Measurements from ENCODE around the gene DOK7.

DOK7 gene

GRCh38 chr4:3464349-3464905 is 1.3 kb downstream of the DOK7 start:
- DNase-seq, result no peak

DNA sequence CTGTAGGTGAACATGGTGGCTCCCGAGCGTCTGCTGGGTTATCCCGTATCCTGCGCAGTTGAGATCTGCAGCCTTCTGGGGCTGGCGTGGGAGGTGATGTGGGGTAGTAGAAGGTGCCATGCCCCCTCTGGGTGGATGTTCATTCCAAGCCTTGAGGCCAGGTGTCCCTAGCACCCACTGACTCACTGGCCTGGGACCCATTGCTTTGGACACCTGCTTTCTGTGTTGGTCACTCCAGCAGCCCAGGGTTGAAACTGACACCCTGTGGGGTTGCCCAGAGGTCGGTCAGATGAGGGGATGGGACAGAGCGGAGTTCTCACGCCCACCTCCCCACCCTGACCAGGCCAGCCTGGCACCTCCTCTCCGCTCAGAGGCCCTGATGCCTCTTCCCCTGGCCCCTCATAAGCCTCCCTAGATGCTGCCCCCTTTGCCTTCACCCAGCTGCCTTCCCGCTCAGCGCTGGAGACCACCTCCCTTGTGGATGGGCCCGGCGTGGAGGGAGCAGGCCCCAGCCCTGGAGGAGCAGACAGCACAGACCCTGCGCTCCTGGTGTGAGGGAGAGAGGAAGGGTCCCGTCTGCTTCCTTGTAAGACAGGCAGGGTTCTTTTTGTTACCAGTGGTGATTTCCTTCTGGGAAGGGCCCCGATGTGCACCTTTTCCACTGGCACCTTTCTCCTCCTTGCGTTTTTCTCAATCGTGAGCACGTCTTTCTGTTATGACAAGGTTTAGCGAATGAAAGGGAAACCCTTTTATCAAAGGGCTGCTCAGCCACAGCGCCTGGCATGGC is 2.0 kb downstream of the DOK7 start:
- no peak for DNase-seq

DNA sequence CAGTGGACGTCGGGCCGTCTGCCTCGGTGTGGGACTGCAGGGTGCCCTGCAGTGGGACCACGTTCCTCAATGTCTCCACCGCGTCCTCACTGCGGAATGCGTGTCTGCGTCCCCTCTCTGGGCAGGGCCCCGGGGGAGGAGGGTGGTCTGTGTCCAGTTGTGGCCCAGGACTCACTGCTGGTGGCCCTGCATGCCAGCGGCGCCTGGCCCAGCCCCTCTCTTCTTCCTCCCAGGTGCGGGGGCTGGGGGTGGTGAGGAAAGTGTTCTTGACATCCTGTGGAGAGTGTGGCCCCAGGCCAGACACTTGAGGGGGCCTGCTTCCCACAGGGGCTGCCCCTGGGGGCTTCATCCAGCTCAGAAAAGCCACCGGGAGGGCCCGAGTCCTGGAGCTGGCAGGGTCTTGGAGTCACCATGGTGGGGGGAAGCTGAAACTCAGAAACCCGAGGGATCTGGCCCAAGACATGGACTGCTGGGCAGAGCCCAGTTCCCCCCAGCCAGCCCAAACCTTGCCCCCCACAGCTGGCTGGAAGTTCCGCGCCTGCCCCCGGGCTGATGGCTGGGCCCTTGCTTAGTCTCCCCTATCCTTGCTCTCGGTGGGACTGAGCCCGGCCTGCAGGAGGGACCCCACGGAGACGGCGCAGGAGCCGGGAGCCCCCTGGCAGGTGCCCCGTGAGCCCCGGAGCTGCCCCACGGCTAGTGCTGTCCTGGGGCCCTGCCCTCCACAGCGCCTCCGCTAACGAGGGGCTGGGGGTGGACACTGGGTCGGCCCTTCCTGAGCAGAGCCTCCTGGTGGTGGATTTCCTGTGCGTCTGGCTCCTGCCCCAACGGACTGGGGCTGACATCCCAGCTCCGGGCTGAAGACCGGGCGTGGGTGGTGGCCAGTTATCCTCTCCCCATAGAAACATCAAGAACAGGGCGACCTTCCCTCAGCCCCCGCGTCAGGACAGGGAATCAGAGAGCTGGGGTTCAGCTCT is 2.9 kb downstream of the DOK7 start:
- DNase-seq, result no peak

DNA sequence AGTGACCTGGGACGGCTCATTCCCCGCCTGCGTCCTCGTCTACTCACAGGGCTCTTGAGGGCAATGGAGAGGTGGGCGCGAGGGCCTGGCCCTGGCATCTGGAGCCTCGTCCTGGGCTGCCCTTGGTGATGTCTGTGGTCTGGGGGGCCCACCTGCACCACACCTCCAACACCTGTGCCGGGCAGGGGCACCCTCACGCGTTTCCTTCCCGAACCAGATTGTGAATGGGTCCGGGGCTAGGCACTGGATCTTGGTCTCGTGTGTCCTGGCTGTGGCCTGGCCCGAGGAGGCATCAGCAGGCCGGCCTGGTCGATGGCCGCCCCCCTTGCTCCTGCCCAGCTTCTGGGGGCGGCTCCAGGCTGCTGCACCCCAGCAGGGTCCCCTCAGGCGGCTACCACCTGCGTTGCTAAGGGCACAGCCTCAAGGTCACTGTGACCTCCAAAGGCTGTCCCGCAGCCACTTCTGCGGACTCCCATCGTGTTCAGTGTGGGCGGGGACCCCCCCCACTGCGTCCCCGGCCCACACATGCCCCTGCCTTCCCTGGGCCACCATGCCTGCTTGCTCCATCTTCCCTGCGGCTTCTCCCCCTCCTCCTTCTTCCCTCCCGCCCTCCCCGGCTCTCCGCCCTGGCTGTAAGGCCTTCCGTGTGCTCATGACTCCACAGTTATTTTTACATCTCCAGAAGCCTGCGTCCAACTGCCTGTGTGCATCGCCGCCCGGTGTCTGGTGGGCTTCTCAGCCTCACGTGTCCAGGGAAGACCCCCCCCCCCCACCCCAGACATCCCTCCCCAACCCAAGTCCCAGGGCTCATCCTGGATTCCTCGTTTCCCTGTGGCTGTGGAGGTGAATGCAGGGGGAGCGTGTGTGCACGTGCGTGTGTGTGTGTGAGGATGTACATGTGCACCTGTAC is 3.8 kb downstream of the DOK7 start:
- DNase-seq, result no peak

- no peak for DNase-seq
Observed at GRCh38 chr4:3467601-3468031, 4.5 kb downstream of the DOK7 start.

DNA sequence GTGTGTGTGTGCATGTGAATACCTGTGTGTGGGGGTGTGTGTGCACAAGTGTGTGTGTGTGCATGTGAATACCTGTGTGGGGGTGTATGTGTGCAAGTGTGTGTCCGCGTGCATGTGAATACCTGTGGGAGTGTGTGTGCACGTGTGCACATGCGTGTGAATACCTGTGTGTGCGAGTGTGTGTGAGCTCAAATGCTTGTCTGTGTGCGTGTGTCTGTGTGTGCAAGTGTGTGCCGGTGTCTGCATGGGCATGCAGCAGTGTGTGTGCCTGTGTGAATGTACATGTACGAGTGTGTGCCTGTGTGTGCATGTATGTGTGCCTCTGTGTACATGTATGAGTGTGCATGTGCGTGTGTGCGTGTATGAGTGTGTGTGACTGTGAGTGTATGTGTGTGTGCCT is 5.0 kb downstream of the DOK7 start:
- no peak for DNase-seq

- no peak for DNase-seq
Observed at GRCh38 chr4:3468804-3469203, 5.7 kb downstream of the DOK7 start.

DNA sequence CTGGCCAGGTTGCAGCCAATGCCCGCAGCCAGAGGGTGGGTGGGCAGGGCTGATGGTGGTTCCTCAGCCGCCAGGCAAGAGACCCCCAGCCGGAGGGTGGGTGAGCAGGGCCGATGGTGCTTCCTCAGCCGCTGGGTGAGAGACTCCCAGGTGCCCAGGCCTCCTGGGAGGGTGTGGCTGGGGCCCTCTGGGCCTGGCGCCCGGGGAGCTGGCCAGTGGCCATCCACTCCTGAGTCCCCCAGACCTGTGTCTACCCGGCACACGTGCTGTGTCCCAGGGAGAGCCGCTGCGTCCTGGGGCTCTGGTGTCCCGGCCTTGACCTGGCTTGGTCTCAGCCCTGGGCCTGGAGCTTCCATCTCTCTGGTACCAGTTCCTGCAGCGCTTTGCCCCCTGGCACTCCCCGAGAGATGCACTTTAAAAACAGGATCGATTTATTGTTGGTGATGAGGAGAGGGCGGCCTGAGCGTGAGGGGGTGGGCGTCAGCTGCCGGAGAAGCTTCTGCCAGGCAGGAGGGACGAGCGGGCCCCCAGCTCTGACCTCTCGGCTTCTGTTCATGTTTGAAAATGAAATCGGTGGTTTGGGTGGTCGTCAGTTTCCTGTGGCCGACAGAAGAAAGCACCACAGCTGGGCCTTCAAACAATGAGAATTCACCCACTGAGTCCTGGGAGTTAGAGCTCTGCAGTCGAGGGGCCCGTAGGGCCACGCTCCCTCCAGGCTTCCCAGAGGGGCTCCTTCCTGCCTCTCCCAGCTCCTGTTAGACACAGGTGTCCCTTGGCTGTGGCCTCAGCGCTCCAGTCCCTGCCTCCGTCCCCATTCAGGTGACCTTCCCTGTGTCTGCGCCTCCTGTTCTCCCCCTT is 6.5 kb downstream of the DOK7 start:
- no peak for DNase-seq

DNA sequence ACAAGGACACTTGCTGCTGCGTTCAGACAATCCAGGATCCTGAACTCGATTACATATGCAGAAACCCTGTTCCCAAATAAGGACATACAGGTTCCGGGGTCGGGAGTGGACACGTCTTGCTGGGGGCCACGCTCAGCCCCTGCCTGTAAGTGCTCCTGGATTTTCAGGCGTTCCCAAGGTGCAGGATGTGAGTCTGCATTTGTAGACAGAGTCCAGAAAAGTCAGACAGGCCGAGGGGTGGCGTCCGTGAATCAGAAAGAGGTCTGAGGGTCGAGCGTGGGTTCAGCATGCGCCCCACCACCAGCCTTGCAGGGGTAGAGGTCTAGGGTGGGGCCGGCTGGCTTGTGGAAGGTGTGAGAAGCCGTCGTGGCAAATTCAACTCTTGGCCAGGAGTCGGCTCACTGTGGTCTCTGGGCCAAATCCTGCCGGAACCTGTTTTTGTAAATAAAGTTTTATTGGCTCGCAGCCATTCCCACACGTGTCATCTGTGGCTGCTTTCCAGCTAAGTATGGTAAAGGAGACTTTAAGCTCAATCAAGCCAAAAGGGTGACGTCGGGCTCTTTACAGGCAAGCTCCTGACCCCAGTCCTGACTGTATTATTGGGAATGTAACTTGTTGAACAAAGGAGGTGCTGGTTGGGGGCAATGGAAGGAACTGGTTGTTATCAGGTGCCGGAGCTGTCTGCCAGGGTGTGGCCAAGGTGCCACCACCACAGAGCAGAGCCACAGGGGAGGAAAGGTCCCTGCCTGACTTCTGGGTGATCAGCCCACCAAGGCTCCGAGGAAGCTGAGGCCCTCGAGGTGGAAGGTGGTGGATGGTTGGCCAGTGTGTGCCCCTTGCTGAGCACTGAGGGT is 7.4 kb downstream of the DOK7 start:
- DNase-seq, result no peak

DNA sequence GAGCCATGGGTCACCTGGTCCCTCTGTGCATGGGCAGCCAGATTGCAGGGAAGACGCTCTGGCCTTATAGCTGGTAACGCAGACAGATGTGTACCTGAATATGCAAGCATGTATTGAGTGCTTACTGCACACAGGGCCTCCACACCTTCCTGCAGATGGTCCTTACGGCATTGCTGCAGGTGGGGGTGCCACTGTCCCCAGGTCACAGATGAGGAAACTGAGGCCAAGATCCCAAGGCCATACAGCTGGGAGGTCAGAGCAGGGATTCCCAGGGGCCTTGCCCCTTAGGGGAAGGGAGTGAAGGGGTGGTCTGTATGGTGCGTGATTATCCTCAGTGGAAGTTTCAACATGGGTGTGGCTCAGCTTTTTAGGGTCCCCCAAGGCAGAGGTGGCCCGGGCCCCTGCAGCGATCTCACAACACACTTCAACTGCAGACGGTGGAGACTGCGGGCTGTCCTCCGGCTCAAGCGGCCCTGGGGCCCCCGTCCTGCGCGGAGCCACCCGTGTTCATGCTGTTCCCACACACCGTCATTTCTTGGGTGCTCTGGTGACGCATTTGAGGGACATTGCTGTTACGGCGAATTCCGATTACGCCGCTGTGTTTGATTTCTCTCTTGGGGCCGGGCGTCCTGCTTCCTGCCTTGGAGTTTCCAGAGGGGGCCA is 8.1 kb downstream of the DOK7 start:
- no peak for DNase-seq

DNA sequence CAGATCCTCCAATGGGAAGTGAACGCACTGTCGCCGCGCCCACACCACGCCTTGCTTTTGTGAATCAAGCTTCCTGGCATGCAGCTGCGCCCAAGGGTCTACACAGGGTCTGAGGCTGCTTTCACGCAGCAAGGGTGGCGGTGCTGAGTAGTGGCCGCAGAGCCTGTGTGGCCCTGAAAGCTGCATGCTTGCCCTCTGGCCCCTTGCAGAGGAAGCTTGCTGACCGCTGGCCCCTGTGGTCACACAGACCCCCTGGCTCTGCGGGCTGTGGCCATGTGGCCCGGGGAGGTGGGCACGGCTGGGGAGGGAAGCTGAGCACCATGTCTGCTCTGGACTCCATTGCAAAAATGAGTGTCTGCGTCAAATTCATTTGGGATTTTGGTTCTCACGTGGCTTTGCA is 8.8 kb downstream of the DOK7 start:
- no peak for DNase-seq

DNA sequence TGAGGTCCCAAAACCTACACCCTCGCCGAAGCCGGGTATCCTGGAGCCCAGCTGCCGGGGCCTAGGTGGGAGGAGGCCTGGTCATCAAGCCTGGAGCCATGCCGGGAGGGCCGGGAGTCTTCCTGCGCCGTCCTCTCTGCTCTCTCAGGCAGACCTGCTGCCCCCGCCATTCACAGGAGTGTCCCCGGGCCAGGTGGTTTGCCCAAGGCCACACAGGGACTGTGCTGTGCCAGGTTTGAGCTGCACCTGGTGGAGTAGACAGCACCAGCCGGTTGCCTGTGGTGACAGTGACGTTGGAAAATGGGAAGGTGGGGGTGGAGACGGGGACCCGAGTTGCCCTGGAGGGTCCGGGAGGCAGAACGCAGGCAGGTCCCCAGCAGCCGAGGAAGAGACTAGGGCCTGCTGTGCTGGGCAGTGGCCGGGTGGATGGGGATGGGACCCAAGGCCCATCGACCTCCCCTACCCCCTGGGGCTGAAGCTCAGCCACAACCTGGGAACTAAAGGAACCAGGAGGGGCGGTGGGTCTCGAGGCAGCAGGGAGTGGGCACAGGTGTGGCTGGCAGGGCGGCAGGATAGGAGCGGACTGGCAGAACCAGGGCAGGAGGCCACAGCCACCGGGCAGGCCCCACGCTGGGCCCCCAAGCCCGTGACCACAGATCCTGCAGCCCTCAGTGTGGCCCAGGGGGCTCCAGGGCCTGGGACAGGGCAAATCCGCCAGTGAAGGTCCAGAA is 9.5 kb downstream of the DOK7 start:
- DNase-seq, result no peak

- DNase-seq, result no peak
Observed at GRCh38 chr4:3473181-3473950, 10.3 kb downstream of the DOK7 start.

DNA sequence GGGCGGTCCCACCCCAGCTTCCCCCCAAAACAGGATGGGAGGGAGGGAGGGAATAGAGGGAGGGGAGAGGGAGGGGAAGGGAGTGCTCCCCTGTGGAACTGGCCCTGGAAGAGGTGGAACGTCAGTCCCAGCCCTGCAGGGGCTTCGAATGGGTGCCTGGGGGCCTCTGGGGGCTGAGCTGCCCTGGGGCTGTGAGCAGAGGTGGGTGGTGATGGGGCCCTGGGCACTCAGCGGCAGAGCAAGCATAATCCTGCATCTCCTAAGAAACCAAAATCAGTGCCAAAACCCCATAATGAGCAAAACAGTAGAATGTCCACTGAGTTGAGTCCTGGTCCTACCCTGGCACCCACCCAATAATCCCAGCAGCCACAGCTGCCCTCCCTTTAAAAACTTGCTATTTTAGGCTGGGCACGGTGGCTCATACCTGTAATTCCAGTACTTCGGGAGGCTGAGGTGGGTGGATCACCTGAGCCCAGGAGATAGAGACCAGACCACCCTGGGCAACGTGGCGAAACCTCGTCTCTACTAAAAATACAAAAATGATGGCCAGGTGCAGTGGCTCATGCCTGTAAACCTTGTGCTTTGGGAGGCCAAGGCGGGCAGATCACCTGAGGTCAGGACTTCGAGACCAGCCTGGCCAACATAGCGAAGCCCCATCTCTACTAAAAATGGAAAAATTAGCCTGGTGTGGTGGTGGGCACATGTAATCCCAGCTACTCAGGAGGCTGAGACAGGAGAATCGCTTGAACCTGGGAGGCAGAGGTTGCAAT is 11.1 kb downstream of the DOK7 start:
- DNase-seq, result no peak

DNA sequence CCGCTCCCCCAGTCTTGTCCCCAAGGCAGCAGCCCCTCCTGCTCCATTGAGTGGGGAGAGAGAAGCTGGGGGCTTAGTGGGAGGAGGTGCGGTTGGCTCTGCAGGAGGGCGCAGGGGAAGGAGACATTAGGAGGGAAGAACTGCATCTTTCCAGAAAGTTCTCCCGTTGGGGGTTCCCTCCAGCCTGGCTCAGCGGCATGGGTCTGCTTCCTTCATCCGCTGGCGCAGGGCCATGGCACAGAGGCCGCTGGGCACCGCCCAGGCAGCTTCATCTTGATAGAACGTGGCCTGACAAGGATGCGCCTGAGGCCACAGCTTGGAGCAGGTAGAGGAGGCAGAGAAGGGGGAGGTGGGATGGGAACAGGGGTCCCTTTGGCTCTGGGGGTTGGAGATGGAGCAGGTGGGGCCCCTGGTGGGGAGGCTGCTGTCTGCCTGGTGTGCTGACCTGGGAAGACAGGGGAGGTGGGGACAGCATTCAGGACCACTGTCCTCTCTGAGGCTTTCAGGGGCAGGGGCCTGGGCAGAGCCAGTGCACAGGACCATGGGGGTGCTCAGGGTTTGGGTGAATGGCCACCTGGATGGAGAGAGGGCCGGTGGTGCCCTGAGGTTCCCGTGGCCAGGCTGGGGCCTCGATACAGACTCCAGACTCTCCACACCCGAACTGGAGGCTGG is 12.1 kb downstream of the DOK7 start:
- no peak for DNase-seq

DNA sequence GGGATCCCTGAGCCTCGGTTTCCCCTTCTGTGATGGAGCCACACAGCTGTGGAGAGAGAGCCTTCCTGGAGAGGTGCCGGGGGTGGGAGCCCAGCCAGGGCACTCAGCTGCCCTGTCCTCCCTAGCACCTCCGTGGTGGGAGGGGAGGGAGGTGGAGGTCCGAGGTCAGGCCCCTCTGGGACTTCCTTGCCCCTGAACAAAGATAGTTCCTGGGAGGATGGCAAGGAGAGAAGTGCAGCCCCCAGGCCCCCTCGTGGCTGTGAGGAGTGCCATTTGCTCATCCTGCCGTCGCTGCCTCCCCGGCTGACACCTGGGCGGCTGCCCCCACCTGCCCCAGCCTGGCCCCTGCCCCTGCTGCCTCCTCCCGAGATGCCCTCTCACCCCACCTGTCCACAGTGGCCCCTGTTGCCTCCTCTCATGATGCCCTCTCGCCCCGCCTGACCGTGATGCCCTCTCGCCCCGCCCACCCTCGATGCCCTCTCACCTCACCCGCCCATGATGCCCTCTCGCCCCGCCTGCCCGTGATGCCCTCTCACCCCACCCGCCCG is 12.7 kb downstream of the DOK7 start:
- DNase-seq, result no peak

DNA sequence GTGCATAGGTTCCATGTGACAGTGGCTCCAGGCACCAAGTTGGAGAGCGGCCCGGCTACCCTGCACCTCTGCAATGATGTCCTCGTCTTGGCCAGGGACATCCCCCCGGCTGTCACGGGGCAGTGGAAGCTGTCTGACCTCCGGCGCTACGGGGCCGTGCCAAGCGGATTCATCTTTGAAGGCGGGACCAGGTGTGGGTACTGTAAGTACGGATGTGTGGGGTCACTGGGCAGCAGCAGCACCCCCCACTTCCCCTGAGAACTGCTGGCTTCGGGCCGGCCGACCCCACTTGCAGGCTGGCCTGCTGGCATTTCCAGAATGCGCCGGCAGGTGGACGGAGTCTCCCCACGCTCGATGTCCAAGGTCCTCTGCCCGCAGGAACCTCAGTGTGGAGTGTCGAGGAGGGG is 13.2 kb downstream of the DOK7 start:
- no peak for DNase-seq
